Activated CD4-positive, alpha-beta T cell treated with anti-CD3 and anti-CD28 coated beads for 4 hours (primary cell): Measurements from ENCODE around the gene NDOR1.
"Not testable (repeated sequence)": the region's sequence is repeated elsewhere in the genome, so short reads cannot be mapped to it uniquely, and the experiment has no call there.

Experiments used
- DNase-seq, 2 donors: peaks; one replicate each; pipeline ENCODE4 v3.0.0-alpha.2; 2020

The NDOR1 gene

GRCh38 chr9:137245450-137246421, 40.2 kb downstream of the NDOR1 start:
- DNase-seq: no peak

- no peak for DNase-seq
These were observed 41.8 kb downstream of the NDOR1 start for GRCh38 chr9:137247135-137247915.

DNA sequence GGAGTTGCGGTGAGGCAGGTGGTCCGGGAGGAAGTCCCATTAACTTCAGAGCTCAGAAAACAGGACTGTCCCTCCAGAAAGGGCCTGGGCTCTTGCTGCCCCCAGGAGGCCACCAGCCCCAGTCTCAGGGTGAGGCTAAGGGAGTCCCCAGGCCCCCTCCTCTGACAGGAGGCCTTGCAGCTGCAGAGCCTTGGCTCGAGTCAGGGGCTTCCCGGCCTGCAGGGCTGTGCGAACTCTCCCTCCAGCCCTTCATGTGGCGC, 42.3 kb downstream of the NDOR1 start:
- no peak for DNase-seq

DNA sequence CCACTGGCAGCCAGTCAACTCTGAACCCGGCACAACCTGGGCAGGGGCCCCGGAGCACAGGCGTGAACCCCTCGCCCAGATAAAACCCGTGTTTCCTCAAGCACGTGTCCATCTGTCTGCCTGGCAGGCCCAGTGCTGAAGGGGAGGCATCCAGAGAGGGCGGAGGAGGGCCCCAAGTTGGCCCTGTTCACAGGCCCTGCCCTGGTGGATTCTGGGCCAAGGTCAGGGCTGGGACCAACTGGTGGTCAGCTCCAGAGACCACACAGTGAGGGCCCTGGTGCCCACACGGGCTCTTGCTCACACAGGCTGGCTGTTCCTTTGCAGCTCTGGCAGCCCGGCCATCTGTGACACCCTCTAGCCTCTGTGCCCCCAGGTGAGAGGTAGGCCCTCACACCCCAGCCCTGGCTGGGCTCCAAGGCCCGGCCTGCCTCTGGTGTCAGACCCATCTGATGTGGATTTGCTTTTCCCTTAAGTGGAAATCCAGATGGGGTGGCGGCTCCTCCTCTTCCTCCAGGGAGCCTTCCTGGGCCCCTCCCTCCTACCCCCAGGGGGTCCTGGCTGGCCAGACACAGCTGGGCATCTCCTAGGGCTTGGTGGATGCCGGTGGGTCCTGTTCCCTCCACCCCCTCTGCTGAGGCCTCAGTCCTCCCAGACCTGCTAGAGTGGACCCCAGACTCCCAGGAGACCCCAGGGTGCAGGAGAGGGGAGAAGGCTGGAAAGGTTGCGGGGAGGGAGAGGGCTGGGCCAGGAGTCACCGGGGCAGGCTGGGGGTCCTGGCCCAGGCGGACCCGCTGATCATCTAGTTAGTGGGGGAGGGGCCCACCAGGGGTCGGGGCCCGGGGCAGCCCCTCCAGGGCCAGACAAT, 45.1 kb downstream of the NDOR1 start:
- no peak for DNase-seq

DNA sequence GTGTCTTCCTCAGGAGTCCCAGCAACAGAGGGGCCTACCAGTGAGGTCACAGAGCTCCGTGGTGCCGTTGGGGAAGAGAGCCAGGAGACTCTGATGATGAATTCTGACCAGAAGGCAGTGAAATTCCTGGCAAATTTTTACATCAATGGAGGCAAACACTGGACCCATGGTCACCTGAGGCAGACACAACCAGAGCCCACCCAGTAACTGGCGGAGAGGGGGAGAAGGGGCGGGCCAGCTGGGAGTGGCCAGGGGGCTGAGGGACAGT, 45.6 kb downstream of the NDOR1 start, which contains the start of gene STPG3:
Gene STPG3 (plus strand): TSS at position 93 of the 268 bp plus-strand sequence. CDS start 1 bp downstream, at position 94.
- no peak for DNase-seq

- DNase-seq: no peak
These were observed 46.2 kb downstream of the NDOR1 start for GRCh38 chr9:137251490-137252268.

DNA sequence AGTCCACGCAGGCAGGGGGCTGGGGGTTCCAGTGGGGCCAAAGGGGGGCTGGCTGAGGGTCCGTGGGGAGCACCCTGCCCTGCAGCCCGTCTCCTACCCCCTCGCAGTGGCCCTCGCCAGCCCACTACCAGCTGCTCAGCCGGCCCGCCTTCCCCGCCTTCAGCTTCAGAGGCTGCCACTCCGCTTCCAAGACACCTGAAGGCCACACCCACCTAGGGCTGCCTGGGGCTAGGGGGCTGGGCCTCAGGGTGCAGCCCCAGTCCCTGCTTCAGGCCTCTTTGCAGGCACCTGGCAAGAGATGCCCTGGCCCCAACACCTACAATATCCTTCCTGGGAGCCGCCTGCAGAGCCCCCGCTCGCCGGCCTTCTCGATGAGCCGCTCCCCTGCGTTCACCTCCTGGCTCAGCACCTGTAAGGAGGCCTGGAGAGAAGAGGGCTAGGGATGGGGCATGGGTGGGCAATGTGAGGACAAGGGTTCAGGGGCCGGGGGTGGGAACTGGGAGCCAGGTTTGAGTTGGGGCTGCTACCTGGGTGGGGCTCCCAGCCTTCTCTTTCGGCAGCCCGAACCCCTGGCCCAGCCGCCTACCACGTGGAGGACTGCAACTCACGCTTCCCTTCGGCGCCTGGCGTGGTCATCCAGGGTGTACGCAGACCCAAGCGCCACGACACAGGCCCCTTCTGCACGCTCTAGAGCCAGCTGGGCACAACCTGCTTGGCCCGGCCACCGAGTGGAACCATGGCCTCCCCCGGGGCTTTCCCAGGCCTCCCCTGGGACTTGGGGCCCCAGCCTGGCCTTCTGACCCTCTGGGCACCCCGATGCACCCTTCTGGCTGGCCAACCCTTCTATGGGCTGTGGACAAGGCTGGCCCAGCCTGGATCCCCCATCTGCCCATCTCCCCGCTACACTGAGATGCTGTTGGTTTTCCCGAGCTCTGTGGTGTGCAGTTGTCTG, 47.3 kb downstream of the NDOR1 start:
- DNase-seq: no peak

DNA sequence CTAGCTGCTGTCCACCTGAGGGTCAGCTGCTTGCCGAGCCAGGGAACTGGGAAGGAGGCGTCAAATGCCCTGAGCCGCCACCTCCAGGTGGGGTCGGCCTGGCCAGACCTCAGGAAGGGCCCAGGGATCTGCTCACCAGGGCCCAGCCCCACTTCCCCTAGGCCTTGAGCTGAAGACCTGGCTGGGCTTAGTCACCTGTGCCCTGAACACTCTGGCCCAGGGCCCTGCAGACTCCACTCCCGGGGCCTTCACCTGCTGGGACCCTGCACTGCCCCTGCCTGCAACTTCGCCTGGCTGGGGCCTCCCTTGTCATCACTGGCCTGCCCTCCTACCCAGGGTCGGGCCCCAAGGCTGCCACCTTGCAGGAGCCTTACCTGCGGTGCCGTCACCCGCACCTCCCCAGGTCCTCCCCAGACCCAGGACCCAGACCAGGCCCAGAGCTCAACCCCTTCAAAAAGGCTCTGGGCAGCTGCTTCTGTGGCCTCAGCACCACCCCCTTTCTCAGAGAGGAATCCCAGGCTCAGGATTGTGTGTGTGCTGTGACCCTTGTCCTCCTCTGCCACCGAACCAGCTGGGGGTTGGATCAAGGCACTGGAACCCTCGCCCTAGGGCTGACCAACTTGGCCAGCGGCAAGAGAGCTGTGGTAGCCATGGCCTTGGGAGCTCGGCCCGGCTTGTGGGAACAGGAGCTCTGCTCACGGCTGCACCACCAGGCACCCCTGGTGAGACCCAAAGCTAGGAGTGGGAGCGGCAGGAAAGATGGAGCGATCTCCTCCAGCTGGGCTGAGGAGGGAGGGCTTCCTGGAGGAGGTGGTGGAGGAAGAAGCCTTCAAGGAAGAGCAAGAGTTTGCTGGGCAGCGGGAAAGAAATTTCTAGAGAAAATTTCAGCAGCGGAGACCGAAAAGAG, 48.5 kb downstream of the NDOR1 start:
- DNase-seq: no peak

GRCh38 chr9:137254624-137255447, 49.3 kb downstream of the NDOR1 start, which contains the start of gene NELFB:
NELFB (plus strand) TSS chr9:137255327.
- DNase-seq: peak; percentile 93 to 94

GRCh38 chr9:137255448-137256114, 50.1 kb downstream of the NDOR1 start:
- DNase-seq: peak in 1 of 2 donors; percentile 28

DNA sequence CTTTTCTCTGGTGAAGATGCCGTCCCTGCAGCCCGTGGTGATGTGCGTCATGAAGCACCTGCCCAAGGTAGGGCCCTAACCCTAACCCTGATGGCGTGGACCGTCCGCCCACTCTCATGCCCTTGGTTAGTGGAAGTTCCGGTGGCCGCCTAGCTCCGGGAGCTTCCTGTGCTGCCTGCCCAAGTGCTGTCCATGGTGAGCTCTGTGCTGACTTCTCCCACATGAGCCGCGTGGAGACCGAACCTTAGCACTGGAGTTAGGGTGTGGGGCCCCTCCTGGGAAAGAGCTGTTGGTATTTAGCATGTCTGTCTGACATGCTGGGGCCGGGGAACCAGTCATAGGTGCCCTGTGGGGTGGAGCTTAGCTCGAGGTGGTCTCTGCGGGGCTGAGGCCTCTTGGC, 50.9 kb downstream of the NDOR1 start:
- DNase-seq: no peak

GRCh38 chr9:137256856-137257255, 51.4 kb downstream of the NDOR1 start:
- no peak for DNase-seq

DNA sequence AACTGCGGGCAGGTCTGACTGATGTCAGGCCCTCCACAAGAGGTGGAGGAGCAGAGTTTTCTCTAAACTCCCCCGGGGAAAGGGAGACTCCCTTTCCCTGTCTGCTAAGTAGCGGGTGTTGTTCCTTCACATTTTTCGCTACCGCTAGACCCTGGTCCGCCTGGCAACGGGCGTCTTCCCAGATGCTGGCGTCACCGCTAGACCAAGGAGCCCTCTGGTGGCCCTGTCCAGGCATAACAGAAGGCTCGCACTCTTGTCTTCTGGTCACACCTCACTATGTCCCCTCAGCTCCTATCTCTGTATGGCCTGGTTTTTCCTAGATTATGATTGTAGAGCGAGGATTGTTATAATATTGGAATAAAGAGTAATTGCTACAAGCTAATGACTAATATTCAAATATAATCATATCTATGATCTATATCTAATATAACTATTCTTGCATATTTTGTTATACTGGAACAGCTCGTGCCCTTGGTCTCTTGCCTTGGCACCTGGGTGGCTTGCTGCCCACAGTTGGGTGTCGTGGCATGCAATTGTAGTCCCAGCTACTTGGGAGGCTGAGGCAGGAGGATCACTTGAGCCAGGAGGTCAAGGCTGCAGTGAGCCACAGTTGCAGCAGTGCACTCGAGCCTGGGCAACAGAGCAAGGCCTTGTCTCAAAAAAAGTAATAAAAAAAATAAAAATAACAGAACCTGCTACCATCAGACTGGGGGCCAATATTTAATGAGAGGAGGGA, 56.8 kb downstream of the NDOR1 start:
- not testable (repeated sequence) for DNase-seq

- DNase-seq: no peak
These were observed 57.4 kb downstream of the NDOR1 start for GRCh38 chr9:137262909-137263285.

- DNase-seq: no peak
These were observed 58.0 kb downstream of the NDOR1 start for GRCh38 chr9:137263506-137263905.

- no peak for DNase-seq
These were observed 58.6 kb downstream of the NDOR1 start for GRCh38 chr9:137264067-137264466.

GRCh38 chr9:137265496-137266161, 60.1 kb downstream of the NDOR1 start:
- no peak for DNase-seq
